MM.1S (cell line): Measurements from ENCODE around the gene LRRC8C.

ENCODE experiments used
- EZH2 ChIP-seq: fragments of 300-600 bp; sonication (generic); optimal IDR thresholded peaks from 2 replicates; pipeline ENCODE3; 2017; ENCODE audit warnings: low read depth, mild to moderate bottlenecking, antibody characterized with exemption, low read length, mixed read lengths
- TF ChIP-seq, protein P1 (sequence below): fragments of 300-600 bp; sonication (generic); IDR thresholded peaks from 2 replicates; pipeline ENCODE4 v1.5.1; 2016; ENCODE audit warnings: antibody characterized with exemption, low read length, mixed read lengths

GRCh38 chr1:89725631-89726030 lies 92.7 kb downstream of the LRRC8C start:
- TF ChIP-seq, protein P1, sequence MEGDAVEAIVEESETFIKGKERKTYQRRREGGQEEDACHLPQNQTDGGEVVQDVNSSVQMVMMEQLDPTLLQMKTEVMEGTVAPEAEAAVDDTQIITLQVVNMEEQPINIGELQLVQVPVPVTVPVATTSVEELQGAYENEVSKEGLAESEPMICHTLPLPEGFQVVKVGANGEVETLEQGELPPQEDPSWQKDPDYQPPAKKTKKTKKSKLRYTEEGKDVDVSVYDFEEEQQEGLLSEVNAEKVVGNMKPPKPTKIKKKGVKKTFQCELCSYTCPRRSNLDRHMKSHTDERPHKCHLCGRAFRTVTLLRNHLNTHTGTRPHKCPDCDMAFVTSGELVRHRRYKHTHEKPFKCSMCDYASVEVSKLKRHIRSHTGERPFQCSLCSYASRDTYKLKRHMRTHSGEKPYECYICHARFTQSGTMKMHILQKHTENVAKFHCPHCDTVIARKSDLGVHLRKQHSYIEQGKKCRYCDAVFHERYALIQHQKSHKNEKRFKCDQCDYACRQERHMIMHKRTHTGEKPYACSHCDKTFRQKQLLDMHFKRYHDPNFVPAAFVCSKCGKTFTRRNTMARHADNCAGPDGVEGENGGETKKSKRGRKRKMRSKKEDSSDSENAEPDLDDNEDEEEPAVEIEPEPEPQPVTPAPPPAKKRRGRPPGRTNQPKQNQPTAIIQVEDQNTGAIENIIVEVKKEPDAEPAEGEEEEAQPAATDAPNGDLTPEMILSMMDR: no peak
- no peak for TF ChIP-seq EZH2
